ENCODE data around the gene OR51G2.

OR51G2 gene

GRCh38 chr11:4863876-4864275, 55.3 kb downstream of the OR51G2 start:
- no peak for DNase-seq (ENCODE audit: low spot score)
